Erythroblast (primary cell): ENCODE measurements around the gene RHEBL1.

Source experiments
- GATA1 ChIP-seq: IDR thresholded peaks from 2 replicates; pipeline ENCODE4 v1.6.1; 2011; ENCODE audit warnings: low read depth, mild to moderate bottlenecking, control low read depth, low read length, moderate library complexity
- POLR2A ChIP-seq: IDR thresholded peaks from 2 replicates; pipeline ENCODE4 v1.6.1; 2011; ENCODE audit warnings: mild to moderate bottlenecking, low read length

DNA sequence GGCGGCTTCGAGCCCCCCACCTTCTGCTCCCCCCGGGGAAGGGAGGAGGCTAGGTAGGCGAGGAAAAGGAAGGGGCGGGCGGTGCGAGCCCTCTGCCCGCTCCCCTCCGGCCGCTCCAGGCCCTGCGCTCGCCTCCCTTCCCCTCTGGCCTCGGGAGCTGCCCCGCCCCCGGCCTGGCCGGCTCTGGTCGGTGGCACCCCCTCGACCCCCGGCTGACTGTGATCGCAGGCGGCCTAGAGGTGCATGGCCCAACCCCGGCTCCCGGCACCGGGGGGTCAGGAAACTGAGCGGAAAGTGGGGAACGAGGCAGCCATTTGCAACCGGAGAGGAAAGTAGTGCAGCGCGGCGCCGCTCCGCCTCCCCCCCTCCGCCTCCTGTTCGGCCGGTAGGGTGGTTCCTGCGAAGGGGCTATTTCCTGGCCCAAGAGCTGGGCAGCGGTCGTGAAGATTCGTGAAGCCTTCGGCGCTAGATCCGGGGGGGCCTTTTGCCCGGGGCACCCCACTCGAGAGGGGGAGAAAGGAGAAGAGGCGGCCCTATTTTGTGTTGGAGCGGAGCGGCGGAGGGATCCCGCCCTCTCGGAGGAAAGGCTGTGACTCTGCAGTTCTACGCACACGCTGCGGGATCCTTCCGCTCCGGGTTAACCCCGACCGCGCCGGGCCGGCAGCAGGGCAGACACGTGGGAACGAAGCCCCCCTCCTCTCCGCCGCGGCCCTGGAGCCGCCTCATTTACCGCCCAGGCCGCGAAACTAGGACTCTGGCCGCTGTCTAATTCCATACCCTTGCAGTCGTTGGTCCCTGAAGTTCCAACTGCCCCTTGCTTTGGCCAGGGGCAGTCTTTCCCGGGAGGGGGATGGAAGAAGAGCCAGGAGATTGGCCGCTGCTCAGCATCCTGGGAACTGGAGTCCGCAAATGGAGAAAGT lies 9.3 kb downstream of the RHEBL1 start, which contains the start of gene KMT2D:
- TF ChIP-seq GATA1 (no peak), POLR2A (peak; percentile 80)
